HEK293 (cell line): Measurements from ENCODE around the gene TBC1D8.

Source experiments
- EGR2 ChIP-seq: fragments of 450-650 bp; formaldehyde crosslinking; IDR thresholded peaks from 2 replicates; pipeline ENCODE4 v1.5.1; 2016; ENCODE audit warnings: low read depth, missing biosample characterization, missing genetic modification characterization
- GLI4 ChIP-seq: fragments of 450-650 bp; formaldehyde crosslinking; IDR thresholded peaks from 2 replicates; pipeline ENCODE4 v1.5.1; 2016; ENCODE audit warnings: missing biosample characterization, missing genetic modification characterization
- HOXA7 ChIP-seq: sonication (generic); formaldehyde crosslinking; IDR thresholded peaks from 2 replicates; pipeline ENCODE4 v1.8.1; 2022; ENCODE audit warnings: missing genetic modification reagents, borderline replicate concordance
- HOXC10 ChIP-seq: sonication (generic); formaldehyde crosslinking; IDR thresholded peaks from 2 replicates; pipeline ENCODE4 v1.8.1; 2023; ENCODE audit warnings: mild to moderate bottlenecking, missing genetic modification reagents
- KLF8 ChIP-seq: fragments of 450-650 bp; formaldehyde crosslinking; IDR thresholded peaks from 2 replicates; pipeline ENCODE4 v1.5.1; 2016; ENCODE audit warnings: missing biosample characterization, missing genetic modification characterization
- KLF9 ChIP-seq: fragments of 450-650 bp; formaldehyde crosslinking; IDR thresholded peaks from 2 replicates; pipeline ENCODE4 v1.5.1; 2016; ENCODE audit warnings: missing biosample characterization, missing genetic modification characterization, low read depth
- OSR2 ChIP-seq: fragments of 450-650 bp; formaldehyde crosslinking; IDR thresholded peaks from 2 replicates; pipeline ENCODE4 v1.5.1; 2016; ENCODE audit warnings: missing biosample characterization, missing genetic modification characterization
- SCRT1 ChIP-seq: fragments of 450-650 bp; formaldehyde crosslinking; IDR thresholded peaks from 2 replicates; pipeline ENCODE4 v1.5.1; 2016; ENCODE audit warnings: missing biosample characterization, missing genetic modification characterization, borderline replicate concordance
- WT1 ChIP-seq: fragments of 450-650 bp; formaldehyde crosslinking; IDR thresholded peaks from 2 replicates; pipeline ENCODE4 v1.5.1; 2016; ENCODE audit warnings: missing biosample characterization, missing genetic modification characterization
- ZBTB17 ChIP-seq: fragments of 450-650 bp; formaldehyde crosslinking; IDR thresholded peaks from 2 replicates; pipeline ENCODE4 v1.5.1; 2016; ENCODE audit warnings: missing biosample characterization, missing genetic modification characterization
- ZBTB20 ChIP-seq: fragments of 450-650 bp; formaldehyde crosslinking; IDR thresholded peaks from 2 replicates; pipeline ENCODE4 v1.5.1; 2016; ENCODE audit warnings: missing biosample characterization, missing genetic modification characterization
- ZBTB26 ChIP-seq: fragments of 450-650 bp; formaldehyde crosslinking; optimal IDR thresholded peaks from 2 replicates; pipeline ENCODE3; 2016; ENCODE audit warnings: missing biosample characterization, mild to moderate bottlenecking, missing genetic modification characterization
- ZBTB48 ChIP-seq: fragments of 450-650 bp; formaldehyde crosslinking; IDR thresholded peaks from 2 replicates; pipeline ENCODE4 v1.5.1; 2016; ENCODE audit warnings: missing biosample characterization, missing genetic modification characterization
- ZBTB8A ChIP-seq: fragments of 450-650 bp; formaldehyde crosslinking; IDR thresholded peaks from 2 replicates; pipeline ENCODE4 v1.5.1; 2016; ENCODE audit warnings: missing biosample characterization, missing genetic modification characterization
- ZNF10 ChIP-seq: fragments of 450-650 bp; formaldehyde crosslinking; IDR thresholded peaks from 2 replicates; pipeline ENCODE4 v1.5.1; 2017; ENCODE audit warnings: missing biosample characterization, missing genetic modification characterization
- ZNF114 ChIP-seq: fragments of 450-650 bp; formaldehyde crosslinking; IDR thresholded peaks from 2 replicates; pipeline ENCODE4 v1.5.0; 2017; ENCODE audit warnings: missing biosample characterization, missing genetic modification characterization
- ZNF140 ChIP-seq: fragments of 450-650 bp; formaldehyde crosslinking; IDR thresholded peaks from 2 replicates; pipeline ENCODE4 v1.5.1; 2016; ENCODE audit warnings: missing biosample characterization, missing genetic modification characterization
- ZNF211 ChIP-seq: fragments of 450-650 bp; formaldehyde crosslinking; IDR thresholded peaks from 2 replicates; pipeline ENCODE4 v1.5.1; 2016; ENCODE audit warnings: low read depth, missing biosample characterization, missing genetic modification characterization
- ZNF350 ChIP-seq: fragments of 450-650 bp; formaldehyde crosslinking; IDR thresholded peaks from 2 replicates; pipeline ENCODE4 v1.5.0; 2017; ENCODE audit warnings: missing biosample characterization, mild to moderate bottlenecking, missing genetic modification characterization
- ZNF362 ChIP-seq: fragments of 450-650 bp; formaldehyde crosslinking; IDR thresholded peaks from 2 replicates; pipeline ENCODE4 v1.5.1; 2016; ENCODE audit warnings: missing biosample characterization, missing genetic modification characterization
- ZNF433 ChIP-seq: fragments of 450-650 bp; formaldehyde crosslinking; IDR thresholded peaks from 2 replicates; pipeline ENCODE4 v1.5.1; 2016; ENCODE audit warnings: missing biosample characterization, missing genetic modification characterization, low read depth
- ZNF529 ChIP-seq: fragments of 450-650 bp; formaldehyde crosslinking; IDR thresholded peaks from 2 replicates; pipeline ENCODE4 v1.5.1; 2017; ENCODE audit warnings: missing genetic modification characterization, missing biosample characterization; ENCODE audit not compliant: insufficient replicate concordance
- ZNF530 ChIP-seq: fragments of 450-650 bp; formaldehyde crosslinking; IDR thresholded peaks from 2 replicates; pipeline ENCODE4 v1.5.1; 2016; ENCODE audit warnings: low read depth, missing biosample characterization, missing genetic modification characterization
- ZNF600 ChIP-seq: fragments of 450-650 bp; formaldehyde crosslinking; IDR thresholded peaks from 2 replicates; pipeline ENCODE4 v1.5.1; 2016; ENCODE audit warnings: missing biosample characterization, missing genetic modification characterization
- ZNF660 ChIP-seq: fragments of 450-650 bp; IDR thresholded peaks from 2 replicates; pipeline ENCODE4 v1.5.1; 2018; ENCODE audit warnings: missing biosample characterization, mild to moderate bottlenecking, missing genetic modification characterization
- ZNF707 ChIP-seq: fragments of 450-650 bp; formaldehyde crosslinking; IDR thresholded peaks from 2 replicates; pipeline ENCODE4 v1.5.1; 2016; ENCODE audit warnings: missing biosample characterization, missing genetic modification characterization
- ZNF791 ChIP-seq: fragments of 450-650 bp; formaldehyde crosslinking; IDR thresholded peaks from 2 replicates; pipeline ENCODE4 v1.5.1; 2016; ENCODE audit warnings: missing biosample characterization, missing genetic modification characterization
- ZNF830 ChIP-seq: fragments of 450-650 bp; IDR thresholded peaks from 2 replicates; pipeline ENCODE4 v1.5.0; 2018; ENCODE audit warnings: missing biosample characterization, missing genetic modification characterization, low read depth, mild to moderate bottlenecking, moderate library complexity
- ZSCAN16 ChIP-seq: fragments of 450-650 bp; formaldehyde crosslinking; IDR thresholded peaks from 2 replicates; pipeline ENCODE4 v1.5.1; 2016; ENCODE audit warnings: missing biosample characterization, missing genetic modification characterization
- ZSCAN23 ChIP-seq: fragments of 450-650 bp; formaldehyde crosslinking; IDR thresholded peaks from 2 replicates; pipeline ENCODE4 v1.5.1; 2016; ENCODE audit warnings: missing biosample characterization, missing genetic modification characterization
- ZXDB ChIP-seq: fragments of 450-650 bp; formaldehyde crosslinking; IDR thresholded peaks from 2 replicates; pipeline ENCODE4 v1.5.1; 2016; ENCODE audit warnings: missing biosample characterization, missing genetic modification characterization
- TF ChIP-seq, protein P1 (sequence below): fragments of 450-650 bp; formaldehyde crosslinking; IDR thresholded peaks from 2 replicates; pipeline ENCODE4 v1.5.1; 2016; ENCODE audit warnings: missing biosample characterization, missing genetic modification characterization
- TF ChIP-seq, protein P2 (sequence below): fragments of 450-650 bp; formaldehyde crosslinking; IDR thresholded peaks from 2 replicates; pipeline ENCODE4 v1.5.1; 2016; ENCODE audit warnings: missing biosample characterization, missing genetic modification characterization, low read depth

TBC1D8 gene

DNA sequence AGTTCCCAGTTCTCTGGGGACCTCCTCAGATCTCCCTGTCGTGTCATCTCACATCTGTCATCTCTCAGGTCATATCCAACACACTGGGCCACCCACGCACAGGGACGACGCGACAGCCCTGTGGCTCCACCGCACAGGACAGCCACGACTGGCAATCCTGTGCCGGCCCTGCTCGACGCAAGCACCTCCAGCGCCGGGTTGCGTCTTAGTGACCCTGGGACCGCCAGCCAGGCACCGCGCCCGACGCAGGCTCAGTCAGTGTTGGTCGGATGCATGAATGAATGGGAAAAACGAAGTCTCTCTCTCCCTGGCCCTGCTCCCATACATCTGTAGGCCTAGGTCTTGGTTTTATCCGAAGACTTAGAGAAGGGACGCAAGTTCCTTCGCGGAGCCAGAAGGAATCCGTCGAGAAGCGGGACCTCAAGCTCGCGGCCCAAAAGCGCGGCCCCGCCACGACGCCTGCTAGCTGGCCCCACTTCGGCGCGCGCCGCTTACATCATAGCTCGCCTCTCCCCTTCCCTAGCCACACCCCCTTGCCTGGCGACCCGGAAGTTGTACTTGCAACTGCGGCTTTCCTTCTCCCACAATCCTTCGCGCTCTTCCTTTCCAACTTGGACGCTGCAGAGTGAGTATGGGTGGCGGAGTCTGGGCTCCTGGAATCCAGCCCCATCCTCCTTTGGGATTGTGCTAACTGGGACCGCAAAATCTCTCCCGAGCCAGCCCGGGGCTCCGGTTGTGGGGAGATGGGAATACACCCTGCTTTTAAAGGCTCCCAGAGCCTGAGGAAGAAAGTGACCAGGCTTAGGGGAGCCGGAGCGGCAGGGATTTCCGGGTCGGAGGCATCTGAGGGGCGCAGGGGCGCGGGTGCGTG, 149.3 kb downstream of the TBC1D8 start, which contains the start of gene RPL31 (continued):
- TF ChIP-seq, protein P1, sequence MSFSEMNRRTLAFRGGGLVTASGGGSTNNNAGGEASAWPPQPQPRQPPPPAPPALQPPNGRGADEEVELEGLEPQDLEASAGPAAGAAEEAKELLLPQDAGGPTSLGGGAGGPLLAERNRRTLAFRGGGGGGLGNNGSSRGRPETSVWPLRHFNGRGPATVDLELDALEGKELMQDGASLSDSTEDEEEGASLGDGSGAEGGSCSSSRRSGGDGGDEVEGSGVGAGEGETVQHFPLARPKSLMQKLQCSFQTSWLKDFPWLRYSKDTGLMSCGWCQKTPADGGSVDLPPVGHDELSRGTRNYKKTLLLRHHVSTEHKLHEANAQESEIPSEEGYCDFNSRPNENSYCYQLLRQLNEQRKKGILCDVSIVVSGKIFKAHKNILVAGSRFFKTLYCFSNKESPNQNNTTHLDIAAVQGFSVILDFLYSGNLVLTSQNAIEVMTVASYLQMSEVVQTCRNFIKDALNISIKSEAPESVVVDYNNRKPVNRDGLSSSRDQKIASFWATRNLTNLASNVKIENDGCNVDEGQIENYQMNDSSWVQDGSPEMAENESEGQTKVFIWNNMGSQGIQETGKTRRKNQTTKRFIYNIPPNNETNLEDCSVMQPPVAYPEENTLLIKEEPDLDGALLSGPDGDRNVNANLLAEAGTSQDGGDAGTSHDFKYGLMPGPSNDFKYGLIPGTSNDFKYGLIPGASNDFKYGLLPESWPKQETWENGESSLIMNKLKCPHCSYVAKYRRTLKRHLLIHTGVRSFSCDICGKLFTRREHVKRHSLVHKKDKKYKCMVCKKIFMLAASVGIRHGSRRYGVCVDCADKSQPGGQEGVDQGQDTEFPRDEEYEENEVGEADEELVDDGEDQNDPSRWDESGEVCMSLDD (tag by site-specific recombination): no peak
- TF ChIP-seq OSR2 (tag by site-specific recombination) (no peak), ZBTB8A (peak; percentile 64), ZXDB (peak; percentile 81), ZNF529 (no peak), ZSCAN23 (no peak), ZNF530 (tag by site-specific recombination) (no peak), ZNF211 (tag by site-specific recombination) (no peak), ZNF707 (tag by site-specific recombination) (no peak), ZBTB20 (no peak), GLI4 (tag by site-specific recombination) (no peak), HOXA7 (CRISPR knock-in tag) (no peak), SCRT1 (tag by site-specific recombination) (no peak), ZNF350 (tag by site-specific recombination) (no peak), ZNF600 (tag by site-specific recombination) (peak; percentile 22; the same call in 1 of the 2 replicates), ZNF433 (no peak), ZNF660 (no peak; the same call in none of the 2 replicates), ZNF791 (no peak), ZBTB17 (tag by site-specific recombination) (peak; percentile 42), ZNF114 (tag by site-specific recombination) (no peak), ZBTB48 (tag by site-specific recombination) (no peak), ZNF140 (no peak), WT1 (tag by site-specific recombination) (no peak; the same call in 1 of the 2 replicates), KLF8 (tag by site-specific recombination) (peak; percentile 75; the same call in 1 of the 2 replicates), EGR2 (no peak), KLF9 (peak; percentile 94), ZNF830 (tag by site-specific recombination) (no peak), HOXC10 (CRISPR knock-in tag) (0 out of 2 replicates have a peak, but pooled peaks have one; percentile 78), ZNF10 (tag by site-specific recombination) (no peak), ZNF362 (tag by site-specific recombination) (no peak), ZBTB26 (tag by site-specific recombination) (peak; percentile 91), ZSCAN16 (tag by site-specific recombination) (no peak)
- TF ChIP-seq, protein P2, sequence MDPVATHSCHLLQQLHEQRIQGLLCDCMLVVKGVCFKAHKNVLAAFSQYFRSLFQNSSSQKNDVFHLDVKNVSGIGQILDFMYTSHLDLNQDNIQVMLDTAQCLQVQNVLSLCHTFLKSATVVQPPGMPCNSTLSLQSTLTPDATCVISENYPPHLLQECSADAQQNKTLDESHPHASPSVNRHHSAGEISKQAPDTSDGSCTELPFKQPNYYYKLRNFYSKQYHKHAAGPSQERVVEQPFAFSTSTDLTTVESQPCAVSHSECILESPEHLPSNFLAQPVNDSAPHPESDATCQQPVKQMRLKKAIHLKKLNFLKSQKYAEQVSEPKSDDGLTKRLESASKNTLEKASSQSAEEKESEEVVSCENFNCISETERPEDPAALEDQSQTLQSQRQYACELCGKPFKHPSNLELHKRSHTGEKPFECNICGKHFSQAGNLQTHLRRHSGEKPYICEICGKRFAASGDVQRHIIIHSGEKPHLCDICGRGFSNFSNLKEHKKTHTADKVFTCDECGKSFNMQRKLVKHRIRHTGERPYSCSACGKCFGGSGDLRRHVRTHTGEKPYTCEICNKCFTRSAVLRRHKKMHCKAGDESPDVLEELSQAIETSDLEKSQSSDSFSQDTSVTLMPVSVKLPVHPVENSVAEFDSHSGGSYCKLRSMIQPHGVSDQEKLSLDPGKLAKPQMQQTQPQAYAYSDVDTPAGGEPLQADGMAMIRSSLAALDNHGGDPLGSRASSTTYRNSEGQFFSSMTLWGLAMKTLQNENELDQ (tag by site-specific recombination): no peak
